Endothelial cell (in vitro differentiated cells): ENCODE data around the gene WDR77. TPM values are rescaled to one million over a fixed set of nuclear protein-coding genes. Genes with fewer than 3 reads are reported as not detected.

ENCODE experiments used
- DNase-seq: peaks from one replicate; pipeline ENCODE4 v3.0.0; 2021; ENCODE audit warnings: low spot score
- H3K27ac Mint-ChIP-seq: one replicate; pipeline ENCODE4 v1.8.0; 2021; ENCODE audit warnings: mixed read lengths, inconsistent platforms; ENCODE audit not compliant: unreplicated experiment
- H3K27me3 Mint-ChIP-seq: one replicate; pipeline ENCODE4 v1.8.0; 2021; ENCODE audit warnings: mild to moderate bottlenecking, moderate library complexity, mixed read lengths, inconsistent platforms; ENCODE audit not compliant: unreplicated experiment
- H3K36me3 Mint-ChIP-seq: one replicate; pipeline ENCODE4 v1.8.0; 2021; ENCODE audit warnings: mild to moderate bottlenecking, low read depth, mixed read lengths, inconsistent platforms; ENCODE audit not compliant: unreplicated experiment
- H3K4me1 Mint-ChIP-seq: one replicate; pipeline ENCODE4 v1.8.0; 2021; ENCODE audit warnings: mild to moderate bottlenecking, mixed read lengths, inconsistent platforms; ENCODE audit not compliant: unreplicated experiment
- H3K4me3 Mint-ChIP-seq: one replicate; pipeline ENCODE4 v1.8.0; 2021; ENCODE audit warnings: mild to moderate bottlenecking, mixed read lengths, inconsistent platforms; ENCODE audit not compliant: unreplicated experiment
- H3K9me3 Mint-ChIP-seq: one replicate; pipeline ENCODE4 v1.8.0; 2021; ENCODE audit warnings: mixed read lengths, inconsistent platforms; ENCODE audit not compliant: unreplicated experiment
- total RNA-seq: library from RNA; stranded (reverse); fragmentation: NEBNext Ultra II Directional; extraction: Animal tissue kit (Norgen Biotek cat#: 25700); gene quantifications from one replicate; pipeline ENCODE4 v1.2.1, GENCODE V29; 2021; ENCODE audit not compliant: unreplicated experiment
- TF ChIP-seq, protein P1 (sequence below): fragments of 200-600 bp; sonication (generic); IDR thresholded peaks from one replicate; pipeline ENCODE4 v1.5.0; 2021; ENCODE audit warnings: antibody characterized with exemption; ENCODE audit not compliant: unreplicated experiment

Gene WDR77
- total RNA-seq, 1 donor from 2014 or later = 46.2 TPM

DNA sequence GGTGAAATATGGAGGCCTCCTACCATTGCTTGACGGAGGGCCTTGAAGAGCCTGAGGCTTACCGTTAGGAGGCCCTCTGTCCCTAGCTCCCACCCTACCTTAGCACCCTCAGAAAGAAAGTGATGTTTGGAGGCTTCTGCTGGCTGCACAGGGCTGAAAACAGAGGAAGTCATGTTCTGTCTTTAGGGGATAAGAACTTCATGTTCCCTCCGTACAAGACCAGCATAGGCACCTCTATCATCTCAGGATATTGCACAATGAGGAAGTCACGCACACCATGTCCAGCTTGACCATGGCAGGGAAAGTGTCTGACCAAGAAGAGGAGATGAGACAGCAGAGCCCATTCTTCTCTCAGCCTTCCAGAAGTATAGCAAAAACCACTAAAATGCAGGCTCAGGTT is 40.5 kb upstream of the WDR77 start:
- Mint-ChIP-seq H3K4me3 (no peak overlapping the region), H3K27ac (no peak overlapping the region), H3K9me3 (no peaks in the 10 kb centered on the region), H3K4me1 (peaks cover 6% of the 10 kb centered on the region), H3K27me3 (no peaks in the 10 kb centered on the region), H3K36me3 (no peaks in the 10 kb centered on the region)
- TF ChIP-seq, protein P1, sequence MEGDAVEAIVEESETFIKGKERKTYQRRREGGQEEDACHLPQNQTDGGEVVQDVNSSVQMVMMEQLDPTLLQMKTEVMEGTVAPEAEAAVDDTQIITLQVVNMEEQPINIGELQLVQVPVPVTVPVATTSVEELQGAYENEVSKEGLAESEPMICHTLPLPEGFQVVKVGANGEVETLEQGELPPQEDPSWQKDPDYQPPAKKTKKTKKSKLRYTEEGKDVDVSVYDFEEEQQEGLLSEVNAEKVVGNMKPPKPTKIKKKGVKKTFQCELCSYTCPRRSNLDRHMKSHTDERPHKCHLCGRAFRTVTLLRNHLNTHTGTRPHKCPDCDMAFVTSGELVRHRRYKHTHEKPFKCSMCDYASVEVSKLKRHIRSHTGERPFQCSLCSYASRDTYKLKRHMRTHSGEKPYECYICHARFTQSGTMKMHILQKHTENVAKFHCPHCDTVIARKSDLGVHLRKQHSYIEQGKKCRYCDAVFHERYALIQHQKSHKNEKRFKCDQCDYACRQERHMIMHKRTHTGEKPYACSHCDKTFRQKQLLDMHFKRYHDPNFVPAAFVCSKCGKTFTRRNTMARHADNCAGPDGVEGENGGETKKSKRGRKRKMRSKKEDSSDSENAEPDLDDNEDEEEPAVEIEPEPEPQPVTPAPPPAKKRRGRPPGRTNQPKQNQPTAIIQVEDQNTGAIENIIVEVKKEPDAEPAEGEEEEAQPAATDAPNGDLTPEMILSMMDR = no peak
- DNase-seq = no peak

DNA sequence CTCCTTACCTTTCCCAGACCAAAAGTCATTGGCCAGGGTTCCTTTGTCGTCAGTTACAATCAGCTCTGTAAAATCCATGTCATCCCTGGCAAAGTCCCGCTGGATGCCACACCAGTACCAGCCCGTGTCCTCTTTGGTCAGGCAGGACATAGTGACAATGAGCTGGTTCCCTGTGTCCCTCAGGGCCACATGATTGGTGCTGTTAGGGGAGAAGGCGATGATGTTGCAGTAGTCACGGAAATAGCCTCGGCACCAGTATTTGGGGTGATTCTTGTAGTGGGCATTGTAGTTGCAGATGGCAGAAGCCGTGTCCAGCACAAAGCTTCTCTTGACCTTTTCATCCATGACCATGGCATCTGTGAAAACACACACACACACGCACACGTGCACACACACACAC is 39.6 kb upstream of the WDR77 start:
- Mint-ChIP-seq H3K9me3 (no peaks in the 10 kb centered on the region), H3K4me1 (peaks cover 6% of the 10 kb centered on the region), H3K27me3 (no peaks in the 10 kb centered on the region), H3K4me3 (no peak overlapping the region), H3K36me3 (no peaks in the 10 kb centered on the region), H3K27ac (no peak overlapping the region)
- TF ChIP-seq, protein P1 = no peak
- DNase-seq = no peak

DNA sequence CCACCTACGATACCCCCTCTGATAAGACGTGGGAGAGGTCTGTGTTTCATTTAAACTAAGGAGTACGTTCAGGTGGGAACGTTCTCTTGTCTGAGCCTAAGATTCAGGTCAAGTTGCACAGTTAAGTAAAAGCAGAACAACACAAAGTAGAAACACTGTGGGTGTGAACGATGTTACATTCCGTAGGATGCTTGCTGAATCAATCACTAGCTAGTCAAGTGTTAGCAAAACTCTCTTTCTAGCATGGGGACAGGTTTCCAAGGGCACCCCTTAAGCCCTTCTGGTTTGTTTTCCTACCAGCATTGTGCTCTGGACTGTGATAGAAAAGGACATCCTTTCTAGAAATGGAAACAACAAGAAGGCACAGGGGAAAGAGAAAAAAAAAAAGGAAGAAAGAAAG is 38.1 kb upstream of the WDR77 start:
- TF ChIP-seq, protein P1 = no peak
- Mint-ChIP-seq H3K4me1 (peaks cover 6% of the 10 kb centered on the region), H3K9me3 (no peaks in the 10 kb centered on the region), H3K4me3 (no peak overlapping the region), H3K27me3 (no peaks in the 10 kb centered on the region), H3K27ac (no peak overlapping the region), H3K36me3 (no peaks in the 10 kb centered on the region)
- DNase-seq = no peak

DNA sequence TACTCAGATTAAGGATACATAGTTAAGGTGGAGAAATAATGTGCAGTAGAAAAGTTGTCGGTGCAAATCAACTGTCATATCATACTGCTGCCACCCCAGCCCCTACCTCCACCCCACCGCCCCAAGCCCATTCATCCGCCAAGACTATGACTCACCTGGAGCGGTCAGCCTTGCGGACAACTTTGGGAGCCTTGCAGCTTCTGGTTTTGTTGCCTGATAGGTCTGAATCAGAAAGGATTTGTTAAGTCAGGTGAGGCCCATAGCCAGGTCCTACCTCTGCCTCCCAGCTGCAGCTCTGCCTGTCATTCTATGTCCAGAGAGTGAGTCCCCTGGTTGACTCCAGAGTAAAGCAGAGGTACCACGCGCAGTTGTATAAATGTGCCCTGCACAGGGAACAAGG is 37.4 kb upstream of the WDR77 start:
- H3K4me1 Mint-ChIP-seq = peaks cover 6% of the 10 kb centered on the region
- TF ChIP-seq, protein P1 = no peak
- H3K4me3 Mint-ChIP-seq = no peak overlapping the region
- H3K36me3 Mint-ChIP-seq = no peaks in the 10 kb centered on the region
- no peaks in the 10 kb centered on the region for H3K27me3 Mint-ChIP-seq
- DNase-seq = no peak
- no peaks in the 10 kb centered on the region for H3K9me3 Mint-ChIP-seq
- no peak overlapping the region for H3K27ac Mint-ChIP-seq

DNA sequence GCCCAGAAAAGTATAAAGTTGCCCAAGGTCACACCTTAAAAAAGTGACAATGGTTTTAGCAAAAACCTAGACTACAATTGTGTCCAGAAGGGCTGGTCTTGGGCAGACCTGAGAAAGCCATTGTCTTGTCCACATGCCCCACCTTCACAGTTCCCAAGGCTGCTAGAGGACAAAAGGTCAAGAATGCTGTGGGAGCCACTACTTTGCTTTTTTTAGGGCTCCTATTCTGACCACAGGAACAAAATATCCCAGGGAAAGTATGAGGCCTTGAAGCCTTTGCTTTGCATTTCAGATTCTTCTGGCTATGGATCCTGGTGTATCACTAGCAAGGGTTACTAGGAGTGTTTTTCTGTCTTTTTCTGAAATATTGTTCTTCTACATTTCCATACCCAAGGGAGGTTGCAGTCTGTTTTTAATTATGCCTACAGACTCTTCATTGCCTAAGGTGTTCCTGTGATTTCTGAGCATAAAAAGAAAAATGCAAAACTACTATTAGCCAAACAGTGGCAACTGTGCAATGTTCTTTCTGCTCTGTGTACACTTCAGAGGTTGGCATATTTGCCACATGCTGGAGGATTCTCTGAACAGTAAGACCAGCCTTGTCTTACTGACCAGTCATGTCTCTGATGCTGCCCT is 35.5 kb upstream of the WDR77 start:
- DNase-seq = no peak
- Mint-ChIP-seq H3K9me3 (no peaks in the 10 kb centered on the region), H3K4me3 (no peak overlapping the region), H3K36me3 (no peaks in the 10 kb centered on the region), H3K27me3 (peaks cover 4% of the 10 kb centered on the region), H3K27ac (no peak overlapping the region), H3K4me1 (peaks cover 6% of the 10 kb centered on the region)
- TF ChIP-seq, protein P1 = no peak
